DMS153 (cell line): ENCODE measurements around the gene SHKBP1.

Experiments used
- DNase-seq: peaks from one replicate; lab custom pipeline; 2025; lab: John Stamatoyannopoulos, UW

Gene SHKBP1

DNA sequence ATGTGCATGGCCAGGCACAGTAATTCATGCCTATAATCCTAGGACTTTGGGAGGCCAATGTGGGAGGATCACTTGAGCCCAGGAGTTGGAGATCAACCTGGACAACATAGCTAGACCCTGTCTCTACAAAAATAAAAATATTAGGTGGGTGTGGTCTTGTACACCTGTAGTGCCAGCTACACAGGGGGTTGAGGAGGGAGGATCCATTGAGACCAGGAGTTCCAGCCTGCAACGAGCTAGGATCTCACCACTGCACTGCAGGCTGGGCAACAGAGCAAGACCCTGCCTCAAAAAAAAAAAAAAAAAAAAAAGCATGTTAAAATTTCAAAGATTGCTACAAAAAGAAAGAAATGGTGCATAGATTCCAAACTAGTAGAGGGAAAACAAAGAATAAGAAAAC is 61.7 kb downstream of the SHKBP1 start:
- DNase-seq: no peak

DNA sequence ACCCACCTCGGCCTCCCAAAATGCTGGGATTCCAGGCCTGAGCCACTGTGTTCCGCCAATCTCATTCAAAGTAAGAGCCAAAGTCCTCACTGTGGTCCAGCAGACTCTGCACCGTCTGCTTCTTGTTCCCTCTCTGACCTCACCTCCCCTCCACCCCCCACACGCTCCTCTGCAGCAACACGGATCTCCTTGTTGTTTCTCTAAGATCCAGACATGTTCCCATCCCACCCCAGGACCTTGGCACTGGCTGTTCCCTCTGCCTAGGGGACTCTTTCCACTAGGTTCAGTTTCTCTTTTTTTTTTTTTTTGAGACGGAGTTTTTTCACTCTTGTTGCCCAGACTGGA is 62.9 kb downstream of the SHKBP1 start:
- no peak for DNase-seq

DNA sequence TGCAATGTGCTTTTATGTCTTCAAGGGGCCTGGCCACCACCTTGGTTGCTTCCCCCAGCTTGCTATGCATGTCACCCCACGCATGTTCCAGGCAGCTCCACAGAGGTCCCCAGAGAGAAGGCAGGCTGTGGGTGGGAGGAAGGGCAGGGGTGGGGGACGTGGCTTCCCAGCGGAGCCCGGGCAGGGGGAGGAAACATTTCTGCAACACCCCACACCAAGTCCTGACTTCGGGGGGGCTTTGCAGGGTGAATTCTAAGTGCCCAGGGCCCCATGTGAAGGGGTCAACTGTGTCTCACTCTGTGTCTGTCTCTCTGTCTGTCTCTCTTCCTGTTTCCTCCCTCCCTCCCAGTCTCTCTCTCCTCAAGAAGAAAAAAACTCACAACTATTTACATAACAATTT is 64.1 kb downstream of the SHKBP1 start:
- no peak for DNase-seq
